GM23248 (cell line): ENCODE results near the gene TEX53. TPM values are rescaled to one million over a fixed set of nuclear protein-coding genes. Genes with fewer than 3 reads are reported as not detected.

Source experiments
- DNase-seq: peaks from one replicate; pipeline ENCODE4 v3.0.0-alpha.2; 2015
- H2AFZ ChIP-seq: fragments of 200-600 bp; sonication (generic); 2 replicates; pipeline ENCODE4 v1.6.1; 2016; ENCODE audit warnings: antibody characterized with exemption
- H3F3A ChIP-seq: fragments of 200-600 bp; sonication (generic); 2 replicates; pipeline ENCODE4 v1.6.1; 2016; ENCODE audit warnings: mild to moderate bottlenecking, antibody characterized with exemption, mixed run types; ENCODE audit not compliant: insufficient read depth
- H3K27ac ChIP-seq: fragments of 200-600 bp; sonication (generic); 2 replicates; pipeline ENCODE4 v1.5.1; 2016; ENCODE audit warnings: mild to moderate bottlenecking
- H3K27me3 ChIP-seq: fragments of 200-600 bp; sonication (generic); replicated peaks from 2 replicates; pipeline ENCODE4 v1.6.1; 2016; ENCODE audit warnings: mild to moderate bottlenecking; ENCODE audit not compliant: insufficient read depth
- H3K36me3 ChIP-seq: fragments of 200-600 bp; sonication (generic); 2 replicates; pipeline ENCODE4 v1.6.1; 2016; ENCODE audit warnings: low read depth, mild to moderate bottlenecking
- H3K4me1 ChIP-seq: fragments of 200-600 bp; sonication (generic); 2 replicates; pipeline ENCODE4 v1.6.1; 2016; ENCODE audit warnings: mild to moderate bottlenecking; ENCODE audit not compliant: insufficient read depth
- H3K4me2 ChIP-seq: fragments of 200-600 bp; sonication (generic); one replicate; pipeline ENCODE4 v1.6.1; 2016; ENCODE audit warnings: mild to moderate bottlenecking; ENCODE audit not compliant: unreplicated experiment
- H3K4me3 ChIP-seq: fragments of 200-600 bp; sonication (generic); 2 replicates; pipeline ENCODE4 v1.5.1; 2016; ENCODE audit warnings: mild to moderate bottlenecking
- H3K79me2 ChIP-seq: fragments of 200-600 bp; sonication (generic); 2 replicates; pipeline ENCODE4 v1.6.1; 2016; ENCODE audit warnings: mild to moderate bottlenecking; ENCODE audit not compliant: insufficient read depth
- H3K9ac ChIP-seq: fragments of 200-600 bp; sonication (generic); 2 replicates; pipeline ENCODE4 v1.6.1; 2016; ENCODE audit warnings: mild to moderate bottlenecking
- H3K9me2 ChIP-seq: fragments of 200-600 bp; sonication (generic); 2 replicates; pipeline ENCODE4 v1.6.1; 2016; ENCODE audit warnings: mixed run types, mild to moderate bottlenecking, moderate library complexity; ENCODE audit not compliant: insufficient read depth
- H3K9me3 ChIP-seq: fragments of 200-600 bp; sonication (generic); one replicate; pipeline ENCODE4 v1.6.1; 2017; ENCODE audit warnings: low read depth
- H4K20me1 ChIP-seq: fragments of 200-600 bp; sonication (generic); 2 replicates; pipeline ENCODE4 v1.6.0; 2016; ENCODE audit not compliant: insufficient read depth
- EZH2 ChIP-seq: fragments of 200-600 bp; sonication (generic); IDR thresholded peaks from 2 replicates; pipeline ENCODE4 v1.6.1; 2018; ENCODE audit warnings: antibody characterized with exemption, mild to moderate bottlenecking; ENCODE audit not compliant: insufficient read depth, poor library complexity, severe bottlenecking
- EZH2phosphoT487 ChIP-seq: fragments of 200-600 bp; sonication (generic); IDR thresholded peaks from 2 replicates; pipeline ENCODE4 v1.6.1; 2018; ENCODE audit warnings: antibody characterized with exemption, moderate library complexity, mild to moderate bottlenecking, low read depth; ENCODE audit not compliant: insufficient read depth
- WGBS, 2 experiments: methylation state at CpG; one replicate each; pipeline ENCODE4 v1.1.6; 2015 to 2017; ENCODE audit warnings: low lambda C conversion rate in 2 of 2, low coverage in 1 of 2; ENCODE audit errors: missing lambda C conversion rate in 2 of 2; 5-methylcytosine and 5-hydroxymethylcytosine counted together
- in situ Hi-C: fragments of 300-500 bp; cut with MboI; formaldehyde crosslinking; loops from 2 replicates; pipeline ENCODE4 v1.15.0; 2020
- polyA plus RNA-seq: library from polyadenylated mRNA; unstranded; fragments of >200 nt; fragmentation: Nextera tagmentation; extraction: Ambion mirVana; gene quantifications from 2 replicates; pipeline ENCODE4 v1.2.1, GENCODE V29; 2016
- total RNA-seq: library from RNA; depleted of rRNA; stranded (reverse); fragments of >200 nt; shearing (Covaris generic); gene quantifications from 2 replicates; pipeline ENCODE4 v1.2.3, GENCODE V29; 2014

The TEX53 gene
- total and polyA plus RNA-seq, 2 experiments from 2014 or later: not detected

GRCh38 chr9:114638404-114638803 lies 19.2 kb downstream of the TEX53 start:
- Histone ChIP-seq H3K4me2 (no peak overlapping the region), H3K9me2 (no peaks in the 10 kb centered on the region), H4K20me1 (no peaks in the 10 kb centered on the region), H3F3A (no peaks in the 10 kb centered on the region), H3K4me1 (no peaks in the 10 kb centered on the region), H3K27me3 (no peaks in the 10 kb centered on the region), H3K36me3 (no peaks in the 10 kb centered on the region), H3K9me3 (no peaks in the 10 kb centered on the region), H3K79me2 (no peaks in the 10 kb centered on the region), H2AFZ (no peak overlapping the region), H3K27ac (no peak overlapping the region), H3K9ac (no peak overlapping the region), H3K4me3 (no peak overlapping the region)
- no peak for DNase-seq
- 90 to 96% methylated on average over 8 of the region's 8 CpGs for WGBS, 2 experiments
- in situ Hi-C loops: no loop called here
- TF ChIP-seq EZH2phosphoT487: no peak
- no peak for TF ChIP-seq EZH2

GRCh38 chr9:114634387-114634786 lies 23.2 kb downstream of the TEX53 start:
- no peaks in the 10 kb centered on the region for H3K36me3 ChIP-seq
- no peaks in the 10 kb centered on the region for H4K20me1 ChIP-seq
- no peak overlapping the region for H2AFZ ChIP-seq
- no peaks in the 10 kb centered on the region for H3K9me3 ChIP-seq
- no peak overlapping the region for H3K27ac ChIP-seq
- H3K79me2 ChIP-seq: no peaks in the 10 kb centered on the region
- no peaks in the 10 kb centered on the region for H3K4me1 ChIP-seq
- H3K27me3 ChIP-seq: no peaks in the 10 kb centered on the region
- H3K4me3 ChIP-seq: no peak overlapping the region
- no peak overlapping the region for H3K4me2 ChIP-seq
- TF ChIP-seq EZH2 (no peak), EZH2phosphoT487 (no peak)
- in situ Hi-C loops: no loop called here
- DNase-seq: no peak
- H3F3A ChIP-seq: no peaks in the 10 kb centered on the region
- 97 to 98% methylated on average over 6 of the region's 6 CpGs for WGBS, 2 experiments
- no peak overlapping the region for H3K9ac ChIP-seq
- H3K9me2 ChIP-seq: no peaks in the 10 kb centered on the region

GRCh38 chr9:114633438-114634089 lies 24.0 kb downstream of the TEX53 start:
- Histone ChIP-seq H3K9me3 (no peaks in the 10 kb centered on the region), H2AFZ (no peak overlapping the region), H3K36me3 (peaks cover 1% of the 10 kb centered on the region; the same call in 1 of the 2 replicates), H3K4me1 (no peaks in the 10 kb centered on the region), H3K79me2 (no peaks in the 10 kb centered on the region), H3K9me2 (no peaks in the 10 kb centered on the region), H3K4me3 (no peak overlapping the region), H3K9ac (no peak overlapping the region), H3F3A (no peaks in the 10 kb centered on the region), H3K27me3 (no peaks in the 10 kb centered on the region), H3K4me2 (no peak overlapping the region), H3K27ac (no peak overlapping the region), H4K20me1 (no peaks in the 10 kb centered on the region)
- DNase-seq: peak; percentile 15
- no peak for TF ChIP-seq EZH2
- TF ChIP-seq EZH2phosphoT487: no peak
- in situ Hi-C loops: no loop called here
- 82 to 87% methylated on average over 11 of the region's 11 CpGs for WGBS, 2 experiments

- H3K36me3 ChIP-seq: peaks cover 5% of the 10 kb centered on the region; the same call in 1 of the 2 replicates
- no peaks in the 10 kb centered on the region for H3K4me1 ChIP-seq
- H4K20me1 ChIP-seq: no peaks in the 10 kb centered on the region
- no peak overlapping the region for H3K4me3 ChIP-seq
- DNase-seq: no peak
- no peak overlapping the region for H2AFZ ChIP-seq
- WGBS, 2 experiments: 0% methylated on average over 2 of the region's 2 CpGs
- H3K79me2 ChIP-seq: no peaks in the 10 kb centered on the region
- TF ChIP-seq EZH2phosphoT487 (no peak), EZH2 (no peak)
- no peaks in the 10 kb centered on the region for H3K27me3 ChIP-seq
- no peaks in the 10 kb centered on the region for H3F3A ChIP-seq
- no peak overlapping the region for H3K9ac ChIP-seq
- no peak overlapping the region for H3K27ac ChIP-seq
- no peak overlapping the region for H3K4me2 ChIP-seq
- in situ Hi-C loops: no loop called here
- no peaks in the 10 kb centered on the region for H3K9me3 ChIP-seq
- H3K9me2 ChIP-seq: no peaks in the 10 kb centered on the region
Measured at GRCh38 chr9:114631166-114631565, 26.4 kb downstream of the TEX53 start.
